ENCODE measurements around the gene HOXC6.
A peak's percentile ranks its signal among the peaks of the same experiment; 100 is the strongest.

Gene HOXC6

GRCh38 chr12:53985994-53986685 lies 42.1 kb upstream of the HOXC6 start (continued):
- TF ChIP-seq REST (tag by site-specific recombination; IDR thresholded peaks at IDR 0.05): no peak
- TF ChIP-seq ZNF280C (tag by site-specific recombination; IDR thresholded peaks at IDR 0.05): no peak
- TF ChIP-seq ZSCAN30 (tag by site-specific recombination; IDR thresholded peaks at IDR 0.05): no peak
- TF ChIP-seq ZNF18 (tag by site-specific recombination; IDR thresholded peaks at IDR 0.05): no peak
- TF ChIP-seq ZNF138 (tag by site-specific recombination; IDR thresholded peaks at IDR 0.05; ENCODE audit: borderline replicate concordance): no peak
- TF ChIP-seq ZXDB (tag by site-specific recombination; IDR thresholded peaks at IDR 0.05): no peak
- TF ChIP-seq ZNF621 (tag by site-specific recombination; IDR thresholded peaks at IDR 0.05): no peak
- no peak for TF ChIP-seq ZNF391 (tag by site-specific recombination; IDR thresholded peaks at IDR 0.05; ENCODE audit: borderline replicate concordance, low read depth)
- no peak for TF ChIP-seq ZNF394 (tag by site-specific recombination; IDR thresholded peaks at IDR 0.05; ENCODE audit: borderline replicate concordance)
- no peak for TF ChIP-seq ZNF37A (tag by site-specific recombination; IDR thresholded peaks at IDR 0.05)
- no peak for TF ChIP-seq HOXA7 (CRISPR knock-in tag; IDR thresholded peaks at IDR 0.05; ENCODE audit: borderline replicate concordance)
- TF ChIP-seq ZNF19 (tag by site-specific recombination; IDR thresholded peaks at IDR 0.05; ENCODE audit: low read depth): no peak
- TF ChIP-seq KLF16 (tag by site-specific recombination; IDR thresholded peaks at IDR 0.05): no peak
- TF ChIP-seq ZBTB26 (tag by site-specific recombination; optimal IDR thresholded peaks at IDR 0.05): peak; percentile 56
- no peak for TF ChIP-seq OSR2 (tag by site-specific recombination; IDR thresholded peaks at IDR 0.05)
- TF ChIP-seq SP7 (tag by site-specific recombination; IDR thresholded peaks at IDR 0.05): peak; percentile 22; the same call in 1 of the 2 replicates
- no peak for TF ChIP-seq RBAK (tag by site-specific recombination; IDR thresholded peaks at IDR 0.05)
- no peak for TF ChIP-seq YY1 (tag by site-specific recombination; IDR thresholded peaks at IDR 0.05)
- TF ChIP-seq ZNF16 (tag by site-specific recombination; IDR thresholded peaks at IDR 0.05; ENCODE audit: low read depth): no peak
- no peak for TF ChIP-seq ZNF148 (tag by site-specific recombination; IDR thresholded peaks at IDR 0.05; ENCODE audit: borderline replicate concordance)
- peak; percentile 43; the same call in 1 of the 2 replicates for TF ChIP-seq ZNF423 (tag by site-specific recombination; IDR thresholded peaks at IDR 0.05)
- no peak for TF ChIP-seq TCF7L2 (IDR thresholded peaks at IDR 0.05; ENCODE audit: borderline replicate concordance, low read depth, low read length)
- TF ChIP-seq ZSCAN4 (tag by site-specific recombination; IDR thresholded peaks at IDR 0.05): no peak
- TF ChIP-seq ZNF610 (tag by site-specific recombination; IDR thresholded peaks at IDR 0.05; ENCODE audit: borderline replicate concordance): no peak
- TF ChIP-seq REPIN1 (tag by site-specific recombination; IDR thresholded peaks at IDR 0.05; ENCODE audit: low read depth): no peak
- no peak for TF ChIP-seq SP3 (tag by site-specific recombination; IDR thresholded peaks at IDR 0.05)
- no peak for TF ChIP-seq ZNF133 (tag by site-specific recombination; IDR thresholded peaks at IDR 0.05)
- 0 out of 2 replicates have a peak, but pooled peaks have one; percentile 22 for TF ChIP-seq EGR2 (tag by site-specific recombination; IDR thresholded peaks at IDR 0.05; ENCODE audit: low read depth)
